ENCODE data around the gene TMPRSS7.

DNA sequence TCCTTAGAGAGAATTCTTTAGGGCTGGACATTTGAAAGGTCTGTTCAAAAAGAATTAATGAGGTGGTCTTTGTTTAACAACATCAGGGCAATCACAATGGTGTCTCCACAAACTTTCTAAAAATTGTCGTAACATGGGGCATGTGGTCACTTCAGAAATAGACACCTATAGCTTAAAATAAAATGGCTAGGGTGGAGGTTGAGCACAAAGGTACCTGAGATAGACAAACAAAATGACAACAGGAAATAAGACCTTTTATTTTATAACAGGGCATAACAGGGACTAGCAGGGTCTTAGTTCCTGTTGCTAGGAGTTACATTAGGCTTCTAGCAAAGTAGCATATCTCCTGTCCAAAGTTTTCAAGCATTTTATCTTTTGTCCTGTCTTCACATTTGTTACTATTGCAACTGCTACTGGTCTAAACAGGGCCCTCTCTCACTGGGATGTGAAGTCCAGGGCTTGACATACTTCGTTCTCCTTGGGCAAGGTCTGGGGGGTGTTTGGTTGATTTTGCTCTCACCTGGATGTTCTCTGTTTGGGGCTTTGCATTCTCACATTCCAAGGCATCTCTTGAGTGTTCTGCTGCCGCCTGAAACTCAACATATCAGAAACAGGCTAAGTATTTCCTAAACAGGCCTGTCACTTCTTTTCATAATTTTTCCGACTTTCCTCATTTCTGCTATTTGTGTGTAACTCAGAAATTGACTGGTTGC is 95.5 kb downstream of the TMPRSS7 start:
- no peak for TF ChIP-seq SUZ12 (IDR thresholded peaks at IDR 0.05; ENCODE audit: extremely low read depth, insufficient read depth, insufficient read length)
- TF ChIP-seq ZNF274 (IDR thresholded peaks at IDR 0.05; ENCODE audit: low read depth, low read length), result no peak

Measured in NT2/D1 (cell line).